ENCODE data around the gene ZFHX2. TPM values are rescaled to one million over a fixed set of nuclear protein-coding genes. Genes with fewer than 3 reads are reported as not detected.
A peak's percentile ranks its signal among the peaks of the same experiment; 100 is the strongest.

The ZFHX2 gene
- total RNA-seq, 2 donors from 2014 or later, result 12.8 to 15.4 TPM

GRCh38 chr14:23571701-23572523 lies 20.3 kb upstream of the ZFHX2 start:
- H3K9ac ChIP-seq (ENCODE audit: extremely low read depth, low read length, poor library complexity, severe bottlenecking), result no peak overlapping the region
- no peaks in the 10 kb centered on the region for H3K36me3 ChIP-seq (ENCODE audit: control insufficient read depth, insufficient read depth, low read length)
- peaks cover 23% of the 10 kb centered on the region for H3K27me3 ChIP-seq (ENCODE audit: control insufficient read depth, insufficient read depth, low read length, poor library complexity, severe bottlenecking)
- H3K27ac ChIP-seq (ENCODE audit: low read depth, low read length), result no peak overlapping the region
- H3K4me1 ChIP-seq (ENCODE audit: control insufficient read depth, insufficient read depth, low read length), result peaks cover 11% of the 10 kb centered on the region
- Mint-ChIP-seq H3K27me3 (ENCODE audit: insufficient read depth) (peaks cover 47% of the 10 kb centered on the region), H3K4me3 (no peak overlapping the region), H3K4me1 (peaks cover 28% of the 10 kb centered on the region), H3K9me3 (no peaks in the 10 kb centered on the region), H3K36me3 (ENCODE audit: low read depth) (no peaks in the 10 kb centered on the region), H3K27ac (no peak overlapping the region)
- no peak overlapping the region for H3K4me3 ChIP-seq (ENCODE audit: low read length)
- no peaks in the 10 kb centered on the region for H3K9me3 ChIP-seq (ENCODE audit: control insufficient read depth, low read length)
- DNase-seq, result peak; percentile 46
- WGBS, 2 experiments (ENCODE audit: insufficient coverage in 1 of 2, insufficient read length in 1 of 2), result 82 to 88% methylated on average over 12 to 14 of the region's 14 CpGs
- no peak for TF ChIP-seq CTCF (conservative IDR thresholded peaks at IDR 0.05)

DNA sequence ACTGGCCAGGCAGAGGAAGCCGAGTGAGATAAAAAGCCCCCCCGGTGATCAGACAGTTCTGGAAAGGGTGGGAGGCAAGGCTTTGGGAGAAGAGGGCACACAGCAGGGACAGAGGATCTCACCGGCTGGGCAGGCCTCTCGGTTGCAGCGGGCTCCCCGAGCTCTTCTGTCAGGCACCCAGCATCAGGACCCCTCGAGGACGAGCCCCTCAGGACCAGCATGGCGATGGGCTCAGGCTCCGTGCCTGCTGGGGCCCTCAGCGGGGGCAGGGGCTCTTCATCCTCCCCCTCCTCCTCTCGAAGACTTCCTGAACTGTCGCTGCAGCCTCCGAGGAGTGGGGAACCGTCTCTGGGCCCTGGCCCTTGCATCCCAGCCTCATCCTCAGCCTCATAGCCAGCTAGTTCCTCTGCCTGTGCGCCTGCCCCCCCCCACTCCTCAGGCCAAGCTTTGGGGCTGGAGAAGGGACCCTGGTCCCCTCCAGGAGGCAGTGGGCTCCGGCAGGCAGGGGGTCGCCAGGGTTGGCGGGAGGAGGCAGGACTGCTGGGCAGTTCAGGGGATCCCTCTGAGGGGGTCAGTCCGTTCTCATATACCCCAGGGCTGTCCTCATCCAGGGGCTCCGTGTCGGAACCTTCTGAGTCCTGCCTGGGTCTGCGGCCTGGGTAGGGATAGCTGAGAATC lies 19.4 kb upstream of the ZFHX2 start:
- no peak for TF ChIP-seq CTCF (conservative IDR thresholded peaks at IDR 0.05)
- DNase-seq, result peak; percentile 34
- peaks cover 33% of the 10 kb centered on the region for H3K4me1 Mint-ChIP-seq
- Histone ChIP-seq H3K27ac (ENCODE audit: low read depth, low read length) (no peak overlapping the region), H3K9me3 (ENCODE audit: control insufficient read depth, low read length) (no peaks in the 10 kb centered on the region), H3K4me1 (ENCODE audit: control insufficient read depth, insufficient read depth, low read length) (peaks cover 11% of the 10 kb centered on the region), H3K27me3 (ENCODE audit: control insufficient read depth, insufficient read depth, low read length, poor library complexity, severe bottlenecking) (peaks cover 13% of the 10 kb centered on the region), H3K9ac (ENCODE audit: extremely low read depth, low read length, poor library complexity, severe bottlenecking) (no peak overlapping the region), H3K36me3 (ENCODE audit: control insufficient read depth, insufficient read depth, low read length) (peaks cover 3% of the 10 kb centered on the region), H3K4me3 (ENCODE audit: low read length) (no peak overlapping the region)
- no peaks in the 10 kb centered on the region for H3K9me3 Mint-ChIP-seq
- H3K36me3 Mint-ChIP-seq (ENCODE audit: low read depth), result peaks cover 2% of the 10 kb centered on the region
- peaks cover 39% of the 10 kb centered on the region for H3K27me3 Mint-ChIP-seq (ENCODE audit: insufficient read depth)
- no peak overlapping the region for H3K4me3 Mint-ChIP-seq
- WGBS, 2 experiments (ENCODE audit: insufficient coverage in 1 of 2, insufficient read length in 1 of 2), result 90 to 98% methylated on average over 16 to 23 of the region's 23 CpGs
- H3K27ac Mint-ChIP-seq, result no peak overlapping the region

DNA sequence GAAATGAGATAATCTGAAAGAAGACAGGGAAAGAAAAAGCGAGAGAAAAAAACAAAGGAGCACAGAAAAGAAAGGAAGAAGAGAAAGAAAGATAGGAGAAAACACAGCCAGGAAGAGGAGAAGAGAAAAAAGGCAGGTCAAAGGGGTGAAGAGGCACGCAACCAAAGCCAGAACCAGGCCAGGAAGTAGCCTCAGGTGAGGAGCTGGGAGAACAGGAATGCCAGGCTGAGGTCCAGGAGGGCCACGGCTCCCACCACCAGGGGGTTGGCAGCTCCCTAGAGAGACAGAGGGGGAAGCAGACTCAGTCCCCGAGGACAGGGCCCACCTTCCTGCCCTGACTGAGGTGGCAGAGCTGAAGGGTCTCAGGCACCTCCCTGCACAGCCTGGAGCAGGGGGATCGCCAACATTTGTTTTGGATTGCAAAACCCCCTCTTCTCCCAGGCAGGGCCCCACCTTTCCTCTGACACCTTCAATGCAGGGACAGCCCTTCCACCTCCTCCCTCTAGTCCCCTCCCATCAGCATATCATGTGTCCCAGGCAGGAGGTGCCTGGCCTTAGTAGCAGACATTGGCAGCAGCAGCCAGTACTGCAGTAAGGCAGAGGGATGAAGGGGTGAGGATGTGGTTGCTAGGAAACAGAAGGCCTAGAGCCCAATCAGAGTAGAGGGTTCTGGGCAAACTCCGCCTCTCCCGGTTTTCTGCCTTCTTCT lies 18.0 kb upstream of the ZFHX2 start:
- peaks cover 11% of the 10 kb centered on the region for H3K4me1 ChIP-seq (ENCODE audit: control insufficient read depth, insufficient read depth, low read length)
- H3K36me3 ChIP-seq (ENCODE audit: control insufficient read depth, insufficient read depth, low read length), result peaks cover 16% of the 10 kb centered on the region
- peaks cover 33% of the 10 kb centered on the region for H3K4me1 Mint-ChIP-seq
- H3K27me3 Mint-ChIP-seq (ENCODE audit: insufficient read depth), result peaks cover 27% of the 10 kb centered on the region
- no peak overlapping the region for H3K27ac ChIP-seq (ENCODE audit: low read depth, low read length)
- H3K4me3 ChIP-seq (ENCODE audit: low read length), result no peak overlapping the region
- H3K36me3 Mint-ChIP-seq (ENCODE audit: low read depth), result peaks cover 16% of the 10 kb centered on the region
- H3K9ac ChIP-seq (ENCODE audit: extremely low read depth, low read length, poor library complexity, severe bottlenecking), result no peak overlapping the region
- H3K27ac Mint-ChIP-seq, result no peak overlapping the region
- no peaks in the 10 kb centered on the region for H3K27me3 ChIP-seq (ENCODE audit: control insufficient read depth, insufficient read depth, low read length, poor library complexity, severe bottlenecking)
- no peaks in the 10 kb centered on the region for H3K9me3 ChIP-seq (ENCODE audit: control insufficient read depth, low read length)
- no peak overlapping the region for H3K4me3 Mint-ChIP-seq
- peak; percentile 45 for TF ChIP-seq CTCF (conservative IDR thresholded peaks at IDR 0.05)
- DNase-seq, result peak; percentile 84
- no peaks in the 10 kb centered on the region for H3K9me3 Mint-ChIP-seq
- WGBS, 2 experiments (ENCODE audit: insufficient coverage in 1 of 2, insufficient read length in 1 of 2), result 81 to 85% methylated on average over 2 to 6 of the region's 7 CpGs
